ELR (cell line): Measurements from ENCODE around the gene MRO.

Experiments used
- DNase-seq: peaks from one replicate; pipeline ENCODE4 v3.0.0-alpha.2; 2015; ENCODE audit warnings: low read depth

Gene MRO

GRCh38 chr18:50819728-50820378 lies at the start of gene MRO:
Gene MRO, minus strand, starts transcription at chr18:50820016. Its CDS starts 10,616 bp downstream, at chr18:50809400.
- DNase-seq: peak; percentile 75

GRCh38 chr18:50869150-50869549 lies 49.3 kb upstream of the MRO start:
- DNase-seq: no peak

GRCh38 chr18:50866765-50867164 lies 46.9 kb upstream of the MRO start:
- peak; percentile 34 for DNase-seq

- DNase-seq: no peak
Observed at GRCh38 chr18:50863840-50864375, 44.1 kb upstream of the MRO start.

DNA sequence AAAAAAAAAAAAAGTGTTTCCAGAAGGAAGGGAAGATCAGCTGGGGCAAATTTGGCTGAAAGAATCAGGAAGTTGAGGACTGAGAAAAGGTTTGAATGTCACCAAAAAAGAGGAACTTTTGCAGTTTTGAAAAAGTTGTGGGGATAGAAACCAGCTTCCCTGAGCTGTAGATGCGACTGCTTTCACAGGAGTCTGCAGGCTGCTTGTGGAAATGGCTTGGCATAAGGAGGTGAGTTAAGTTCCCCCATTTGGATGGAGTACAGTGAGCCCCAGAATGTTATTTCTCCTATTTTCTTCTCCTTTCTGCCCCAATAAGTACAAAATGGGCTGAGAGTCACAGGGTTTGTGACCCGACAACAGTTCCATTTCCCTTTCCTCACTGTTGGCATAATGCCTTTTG lies 42.6 kb upstream of the MRO start:
- no peak for DNase-seq

DNA sequence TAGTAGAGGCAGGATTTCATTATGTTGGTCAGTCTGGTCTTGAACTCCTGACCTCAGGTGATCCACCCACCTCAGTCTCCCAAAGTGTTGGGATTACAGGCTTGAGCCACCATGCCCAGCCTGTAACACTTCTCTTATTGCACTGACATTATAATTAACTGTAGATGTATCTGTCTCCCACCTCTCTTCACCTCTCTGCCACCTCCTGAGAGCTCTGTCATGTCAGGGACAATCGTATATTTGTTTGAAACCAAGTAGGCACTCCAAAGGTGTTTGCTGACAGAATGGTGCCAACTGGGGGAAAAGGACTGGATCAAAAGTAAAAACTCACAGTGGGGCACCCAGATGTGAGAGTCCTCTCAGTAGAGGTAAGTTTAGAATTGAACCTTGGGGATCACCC lies 41.8 kb upstream of the MRO start:
- no peak for DNase-seq

DNA sequence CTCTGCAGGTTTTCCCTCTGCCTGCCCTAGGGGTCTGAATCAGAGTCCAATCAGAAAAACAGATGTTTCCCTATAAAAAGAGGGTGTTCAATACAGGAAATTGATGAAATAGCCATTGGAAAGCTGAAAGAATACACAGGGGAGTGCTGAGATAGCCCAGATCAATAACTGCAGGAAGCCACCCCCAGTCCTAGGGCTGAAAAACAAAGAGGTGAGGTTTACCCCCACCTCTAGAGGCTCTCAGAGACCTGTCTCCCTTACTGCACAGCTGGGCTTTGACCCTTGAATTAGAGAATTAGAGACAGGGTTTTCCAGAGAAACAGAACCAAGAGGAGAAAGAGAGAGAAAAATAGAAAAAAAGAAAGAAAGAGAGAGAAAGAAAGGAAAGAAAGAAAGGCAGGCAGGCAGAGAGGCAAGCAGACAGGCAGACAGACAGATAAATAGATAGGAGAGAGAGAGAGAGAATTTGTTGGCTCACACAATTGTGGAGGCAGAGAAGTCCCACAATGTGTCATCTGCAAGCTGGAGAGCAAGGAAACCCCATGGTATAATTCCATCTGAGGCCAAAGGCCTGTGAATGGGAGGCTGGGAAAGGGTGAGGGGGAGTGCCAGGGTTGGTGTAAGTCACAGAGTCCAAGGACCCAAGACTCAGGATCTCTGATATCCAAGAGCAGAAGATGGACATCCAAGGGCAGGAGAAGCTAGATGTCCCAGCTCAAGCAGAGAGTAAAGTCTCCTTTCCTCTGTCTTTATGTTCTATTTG lies 40.2 kb upstream of the MRO start:
- no peak for DNase-seq

GRCh38 chr18:50857694-50858093 lies 37.9 kb upstream of the MRO start:
- DNase-seq: no peak

GRCh38 chr18:50857166-50857565 lies 37.4 kb upstream of the MRO start:
- peak; percentile 51 for DNase-seq

DNA sequence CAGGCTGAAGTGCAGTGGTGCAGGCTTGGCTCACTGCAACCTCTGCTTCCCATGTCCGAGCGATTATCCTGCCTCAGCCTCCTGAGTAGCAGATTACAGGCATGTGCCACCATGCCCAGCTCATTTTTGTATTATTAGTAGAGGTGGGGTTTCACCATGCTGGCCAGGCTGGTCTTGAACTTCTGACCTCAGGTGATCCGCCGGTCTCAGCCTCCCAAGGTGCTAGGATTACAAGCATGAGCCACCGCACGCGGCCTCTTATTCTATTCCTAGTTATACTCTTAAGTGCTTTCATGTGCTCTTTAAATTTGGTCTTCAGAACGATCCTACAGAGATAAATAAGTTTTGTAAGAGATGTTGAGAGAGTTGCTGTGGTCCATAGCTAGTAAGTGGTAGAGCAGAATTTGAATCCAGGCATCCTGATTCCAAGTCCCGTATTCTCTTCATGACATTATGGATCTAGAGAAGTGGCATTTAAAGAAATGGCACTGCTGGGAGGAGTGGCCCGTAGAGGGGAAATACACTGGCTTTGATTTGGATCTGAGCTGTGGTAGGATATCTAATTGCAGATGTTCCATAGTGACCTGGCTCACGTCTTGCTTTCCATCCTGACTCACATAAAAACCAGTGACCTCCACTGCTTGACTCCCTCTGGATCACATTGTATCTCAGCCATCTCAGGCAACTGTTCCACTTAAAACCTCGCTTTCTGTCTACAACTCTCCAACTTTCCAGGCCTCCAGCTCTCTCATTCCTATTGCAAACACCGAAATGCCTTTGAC lies 36.4 kb upstream of the MRO start:
- no peak for DNase-seq

DNA sequence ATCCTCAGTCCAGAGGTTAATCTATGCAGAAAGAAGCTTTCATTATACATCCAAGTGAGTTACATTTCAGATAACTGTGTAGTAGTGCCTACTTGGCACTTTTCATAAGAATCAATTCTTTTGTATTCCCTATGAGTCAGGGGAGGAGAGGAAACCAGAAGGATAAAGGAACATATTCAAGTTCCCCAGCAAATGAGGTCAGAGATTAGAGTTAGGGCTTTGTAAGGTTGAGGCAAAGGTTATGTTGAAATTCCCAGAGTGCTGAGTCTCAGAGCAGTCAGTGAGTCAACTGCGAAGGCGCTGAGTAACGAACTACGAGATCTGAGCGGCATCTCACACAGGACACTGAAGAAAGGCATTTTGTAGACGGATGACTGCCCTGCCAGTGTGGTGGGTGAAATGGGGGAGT lies 34.1 kb upstream of the MRO start:
- peak; percentile 83 for DNase-seq

DNA sequence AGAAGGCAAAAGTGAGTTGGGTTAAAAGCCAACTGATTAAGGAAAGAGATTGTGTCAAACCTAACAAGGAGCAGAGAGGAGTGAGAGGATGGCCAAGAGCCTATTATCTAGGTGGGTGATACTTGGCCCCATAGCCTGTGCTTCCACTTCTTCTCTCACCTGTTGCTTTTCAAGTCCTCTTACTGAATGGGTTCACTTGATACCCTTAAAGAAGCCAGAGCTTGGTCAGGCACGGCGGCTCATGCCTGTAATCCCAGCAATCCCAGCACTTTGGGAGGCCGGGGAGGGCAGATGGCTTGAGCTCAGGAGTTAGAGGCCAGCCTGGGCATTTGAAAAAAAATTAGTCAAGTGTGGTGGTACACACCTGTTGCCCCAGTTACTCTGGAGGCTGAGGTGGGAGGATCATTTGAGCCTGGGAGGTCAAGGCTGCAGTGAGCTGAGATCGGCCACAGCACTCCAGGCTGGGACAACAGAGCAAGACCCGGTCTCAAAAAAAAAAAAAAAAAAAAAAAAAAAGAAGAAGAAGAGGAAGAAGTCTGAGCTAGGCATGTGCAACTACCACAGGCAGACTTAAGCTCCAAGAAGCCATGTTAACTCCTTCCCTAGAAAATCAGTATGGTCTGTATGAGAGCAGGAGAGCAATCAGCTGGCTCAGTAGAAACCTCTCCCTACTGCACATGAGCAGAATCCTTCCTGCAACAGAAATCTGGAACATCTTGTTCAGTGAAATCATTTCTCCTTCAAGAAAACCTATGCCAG lies 30.7 kb upstream of the MRO start:
- DNase-seq: no peak

GRCh38 chr18:50849419-50849821 lies 29.6 kb upstream of the MRO start:
- no peak for DNase-seq

DNA sequence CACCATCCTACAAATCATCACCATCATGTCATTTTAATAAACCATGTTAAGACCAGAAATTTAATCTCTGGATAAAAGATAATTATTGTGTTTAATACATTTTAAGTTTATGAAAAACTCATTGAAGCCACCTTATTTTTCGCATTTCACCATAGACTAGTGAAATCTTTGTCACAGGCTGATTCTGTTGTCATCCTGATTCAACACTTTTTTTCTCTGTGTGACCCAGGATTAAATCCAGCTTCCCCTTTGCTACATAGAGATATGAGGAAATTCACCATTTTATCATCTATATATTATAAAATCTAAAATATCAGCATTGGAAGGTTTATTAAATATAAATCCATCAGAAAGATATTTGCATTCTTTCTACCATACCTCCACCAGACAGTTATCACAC lies 29.2 kb upstream of the MRO start:
- no peak for DNase-seq

DNA sequence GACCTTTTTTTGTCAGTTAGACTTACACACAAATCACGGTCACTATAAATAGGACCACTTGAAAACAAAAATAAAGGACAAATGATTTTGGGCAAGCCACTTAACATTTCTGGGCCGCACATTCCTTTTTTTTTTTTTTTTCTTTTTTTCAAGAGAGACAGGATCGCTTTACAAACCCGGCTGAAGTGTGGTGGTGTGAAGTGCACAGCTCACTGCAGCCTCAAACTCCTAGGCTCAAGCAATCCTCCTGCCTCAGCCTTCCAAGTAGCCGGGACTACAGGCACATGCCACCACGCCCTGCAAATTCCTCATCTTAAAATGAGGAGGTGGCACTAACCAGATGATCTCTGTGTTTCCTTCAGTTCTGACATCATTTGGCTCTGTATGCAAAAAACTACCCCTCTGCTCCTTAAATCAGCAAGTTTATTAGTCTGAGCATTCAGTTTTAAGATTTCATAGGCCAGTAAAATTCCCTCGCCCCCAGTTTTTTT lies 28.3 kb upstream of the MRO start:
- DNase-seq: no peak

- peak; percentile 39 for DNase-seq
Observed at GRCh38 chr18:50847192-50847591, 27.4 kb upstream of the MRO start.

- DNase-seq: no peak
Observed at GRCh38 chr18:50844960-50845359, 25.1 kb upstream of the MRO start.

DNA sequence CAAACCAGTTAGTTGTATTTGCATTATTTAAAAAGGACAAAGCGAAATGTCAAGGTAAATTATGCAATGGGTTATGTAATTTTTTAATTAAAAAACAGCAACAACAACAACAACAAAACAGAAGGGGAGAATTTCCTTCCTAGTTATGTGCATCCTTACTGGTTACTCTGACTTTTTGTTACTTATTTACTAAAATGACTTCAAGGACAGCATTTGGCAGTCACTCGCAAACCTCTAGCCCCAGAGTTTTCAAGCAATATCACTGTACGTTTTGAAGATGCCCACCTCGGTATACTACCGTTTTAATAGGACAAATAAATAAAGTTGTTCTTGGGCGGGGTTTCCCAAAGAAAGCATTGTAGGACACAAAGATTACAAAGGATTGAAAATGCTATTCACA lies 24.7 kb upstream of the MRO start:
- DNase-seq: no peak

GRCh38 chr18:50842846-50843245 lies 23.0 kb upstream of the MRO start:
- DNase-seq: no peak

DNA sequence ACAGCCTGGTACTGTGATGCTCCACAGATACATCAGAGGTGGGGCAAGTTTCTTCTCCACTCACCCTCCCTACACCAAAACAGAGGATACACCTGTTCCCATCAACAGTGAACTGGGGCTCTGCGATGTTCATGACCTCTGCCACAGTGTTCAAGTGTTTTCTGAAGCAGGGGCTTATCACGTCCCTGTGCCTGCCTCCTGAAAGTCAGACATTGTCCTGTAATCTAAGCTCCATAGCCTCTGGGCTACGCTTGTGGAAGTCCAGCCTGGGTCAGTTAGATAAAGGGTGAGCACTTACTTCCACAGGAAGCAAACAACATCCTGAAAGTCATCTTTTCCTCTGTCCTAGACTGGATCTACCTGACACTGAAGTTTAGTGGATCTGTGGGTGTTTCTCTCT lies 20.2 kb upstream of the MRO start:
- no peak for DNase-seq

GRCh38 chr18:50839341-50839740 lies 19.5 kb upstream of the MRO start:
- no peak for DNase-seq

- peak; percentile 79 for DNase-seq
Observed at GRCh38 chr18:50836521-50836957, 16.7 kb upstream of the MRO start.
